HG02981 (cell line): Measurements from ENCODE around the gene SSNA1.

Experiments used
- ATAC-seq: cut with Tn5 transposase; IDR thresholded peaks from one replicate; pipeline ENCODE4 v1.9.1; 2021; ENCODE audit warnings: mild to moderate bottlenecking, moderate library complexity; ENCODE audit not compliant: unreplicated experiment

Gene SSNA1

DNA sequence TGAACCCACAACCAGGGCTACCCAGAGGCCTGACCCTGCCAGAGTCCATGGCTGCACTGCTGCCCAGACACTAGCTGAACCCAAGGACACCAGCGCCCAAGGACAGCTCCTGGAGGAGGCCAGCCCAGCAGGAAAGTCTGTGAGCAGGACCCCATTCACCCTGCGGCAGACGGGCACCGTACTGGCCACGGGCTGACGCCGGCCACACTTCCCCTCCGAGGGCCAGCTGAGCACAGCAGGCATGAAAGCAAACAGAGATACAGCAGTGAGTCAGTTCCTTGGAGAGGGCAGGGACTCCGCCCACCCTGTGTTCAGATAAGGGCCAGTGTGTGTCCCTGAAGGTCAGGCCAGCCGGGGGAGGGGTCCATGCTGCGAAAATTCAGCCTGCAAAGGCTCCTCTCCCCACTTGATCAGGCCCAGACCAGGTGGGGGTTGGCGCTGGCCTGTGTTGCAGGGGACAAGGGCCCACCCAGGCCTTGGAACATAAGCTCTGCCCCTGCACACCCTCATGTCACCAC lies 30.3 kb downstream of the SSNA1 start:
- ATAC-seq: no peak

DNA sequence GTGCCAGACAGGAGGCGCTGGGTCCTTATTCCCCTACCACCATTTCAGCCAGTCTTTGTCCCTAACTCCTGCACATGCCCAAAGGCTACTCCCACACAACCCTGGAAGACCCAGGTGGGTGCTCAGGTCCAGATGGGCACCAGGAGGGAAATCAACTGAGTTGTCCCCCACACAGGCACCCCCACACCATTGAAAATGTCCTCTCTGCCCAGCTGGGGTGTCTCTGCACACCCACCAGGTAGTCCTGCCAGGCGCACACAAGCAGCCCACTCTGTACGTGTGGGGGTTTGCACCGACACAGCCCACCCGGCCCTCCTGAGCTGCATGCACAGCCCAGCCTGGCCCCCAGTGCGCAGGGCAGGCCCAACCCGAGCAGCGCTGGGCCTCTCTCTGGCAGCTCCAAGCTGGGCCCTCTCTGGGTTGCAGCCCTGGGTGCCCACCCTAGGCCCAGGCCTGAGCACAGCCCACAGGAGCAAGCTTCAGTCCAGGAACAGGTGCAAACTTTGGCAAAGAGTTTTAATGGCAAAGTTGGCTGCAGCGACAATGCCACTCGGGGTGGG lies 31.4 kb downstream of the SSNA1 start:
- ATAC-seq: no peak

DNA sequence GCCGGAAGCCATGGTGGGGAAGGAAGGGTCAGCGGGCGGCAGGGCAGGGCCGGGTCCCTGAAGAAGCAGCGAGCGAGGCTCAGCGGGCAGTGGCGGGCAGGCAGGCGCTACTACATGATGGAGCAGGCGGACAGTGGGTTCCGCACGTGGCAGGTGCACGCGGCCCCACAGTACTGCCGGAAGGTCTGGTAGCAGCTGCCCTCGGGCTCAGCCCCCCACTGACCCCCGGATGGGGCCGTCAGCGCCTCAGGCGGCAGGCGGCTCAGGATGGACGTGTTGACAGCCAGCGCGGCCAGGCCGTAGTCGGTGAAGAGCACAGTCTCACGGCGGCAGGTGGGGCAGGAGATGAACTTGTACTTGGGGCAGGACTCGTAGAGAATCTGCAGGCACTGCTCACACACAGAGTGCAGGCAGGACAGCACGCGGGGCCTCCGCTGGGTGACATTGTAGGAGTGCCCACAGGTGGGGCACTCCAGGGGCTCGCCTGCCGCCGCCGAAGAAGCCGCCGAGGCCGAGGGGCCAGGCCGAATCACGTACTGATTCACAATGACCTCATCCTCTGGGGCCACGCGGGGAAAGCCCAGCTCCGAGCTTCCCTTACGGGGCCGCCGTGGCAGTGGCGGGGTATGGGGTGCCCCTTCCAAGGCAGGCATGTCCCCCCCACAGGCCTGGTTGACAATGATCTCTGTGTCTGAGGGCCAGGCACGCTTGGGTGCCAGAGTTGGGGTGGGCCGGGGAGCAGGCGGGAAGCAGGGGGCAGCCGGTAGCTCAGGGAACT lies 32.0 kb downstream of the SSNA1 start:
- no peak for ATAC-seq

DNA sequence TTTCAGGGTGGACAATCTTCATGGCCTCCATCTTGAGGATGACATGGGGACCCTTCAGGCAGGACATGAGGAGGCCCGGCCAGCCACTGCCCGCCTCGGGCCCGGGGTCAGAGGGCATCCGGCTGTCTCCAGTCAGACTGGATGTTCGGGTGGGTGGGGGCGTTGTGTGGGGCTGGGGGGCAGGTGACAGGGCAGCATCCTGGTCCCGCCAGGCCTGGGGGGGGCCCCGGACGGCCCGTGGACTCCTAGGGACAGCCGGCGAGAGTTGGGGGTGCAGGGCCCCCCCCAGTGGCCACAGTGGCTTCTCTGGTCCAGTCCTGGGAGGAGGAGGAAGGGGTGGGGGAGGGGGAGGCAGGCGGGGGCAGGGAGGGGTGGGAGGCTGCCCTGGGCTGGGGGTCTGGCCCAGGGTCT lies 32.6 kb downstream of the SSNA1 start:
- no peak for ATAC-seq

DNA sequence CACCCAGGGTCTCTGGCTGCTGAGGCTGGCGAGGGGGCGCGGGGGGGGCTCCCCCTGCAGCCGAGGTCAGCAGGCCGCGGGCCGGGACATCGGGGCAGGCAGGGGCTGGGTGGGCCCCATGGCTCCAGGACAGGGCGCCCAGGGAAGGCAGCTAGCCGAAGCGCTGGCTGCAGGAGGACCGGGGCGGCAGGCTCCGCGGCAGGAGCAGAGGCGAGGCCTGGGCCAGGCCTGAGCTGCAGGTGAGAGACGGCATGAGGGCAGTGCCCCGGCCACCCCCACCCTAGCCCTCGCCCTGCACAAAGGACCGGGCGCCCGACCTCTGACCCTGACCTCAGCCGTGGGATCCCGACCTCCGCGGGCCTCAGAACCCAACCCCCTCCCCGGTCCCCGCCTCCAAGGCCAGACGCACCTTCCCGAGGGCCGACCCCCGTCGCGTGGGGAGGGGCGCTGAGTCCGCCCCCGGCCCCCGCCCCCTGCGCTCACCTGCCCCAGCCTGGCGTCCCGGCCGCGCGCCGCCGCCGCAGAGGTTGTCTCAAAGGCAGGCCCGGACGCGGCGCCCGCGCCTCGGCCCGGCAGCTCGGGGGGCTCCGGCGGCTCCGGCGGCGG lies 33.1 kb downstream of the SSNA1 start:
- no peak for ATAC-seq

DNA sequence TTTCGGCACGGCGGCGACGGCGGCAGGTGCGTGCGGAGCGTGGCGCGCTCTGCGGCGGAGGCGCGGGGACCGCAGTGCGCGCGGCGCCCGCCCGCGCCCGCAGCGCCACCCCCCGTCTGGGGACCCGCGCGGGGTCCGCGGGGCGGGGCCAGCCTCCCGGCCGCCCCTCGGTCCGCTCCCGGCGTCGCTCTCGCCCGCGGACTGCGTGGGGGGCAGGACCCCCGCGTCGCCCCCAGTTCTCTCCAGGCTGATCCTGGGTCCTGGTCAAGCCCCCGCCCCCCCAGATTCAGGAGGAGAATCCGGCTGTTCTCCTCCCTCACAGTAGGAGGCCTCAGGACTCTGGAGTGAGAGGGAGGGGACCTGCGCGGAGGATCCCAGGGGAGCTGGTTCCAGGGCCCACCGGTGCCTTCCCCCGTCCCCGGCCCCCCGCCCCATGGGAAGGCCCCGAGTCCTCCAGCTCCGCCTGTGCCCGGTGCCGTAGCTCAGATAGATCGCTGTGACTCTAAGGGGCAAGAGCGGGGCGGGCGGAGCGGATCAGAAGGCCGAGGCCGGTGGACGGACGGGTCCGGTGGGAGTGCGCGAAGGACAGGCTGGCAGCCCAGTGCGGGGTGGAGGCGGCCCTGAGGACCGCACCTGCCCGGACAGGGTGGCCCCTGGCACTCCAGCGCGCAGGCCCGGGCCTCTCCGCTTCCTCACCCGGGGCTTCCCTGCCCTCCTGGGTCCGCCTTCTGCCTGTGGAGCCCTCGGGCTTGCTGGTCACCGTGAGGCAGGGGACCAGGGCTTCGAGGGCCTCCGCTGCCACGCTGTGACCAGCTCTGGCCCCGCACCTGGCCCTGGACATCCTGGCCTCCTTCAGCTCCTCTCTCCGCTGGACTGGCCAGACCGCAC lies 34.0 kb downstream of the SSNA1 start, which contains the start of gene RNF208:
TSS of gene RNF208 (minus strand) at position 51 of the 888 bp plus-strand sequence. CDS start 1,028 bp downstream, outside the sequence.
- peak; percentile 2 for ATAC-seq

DNA sequence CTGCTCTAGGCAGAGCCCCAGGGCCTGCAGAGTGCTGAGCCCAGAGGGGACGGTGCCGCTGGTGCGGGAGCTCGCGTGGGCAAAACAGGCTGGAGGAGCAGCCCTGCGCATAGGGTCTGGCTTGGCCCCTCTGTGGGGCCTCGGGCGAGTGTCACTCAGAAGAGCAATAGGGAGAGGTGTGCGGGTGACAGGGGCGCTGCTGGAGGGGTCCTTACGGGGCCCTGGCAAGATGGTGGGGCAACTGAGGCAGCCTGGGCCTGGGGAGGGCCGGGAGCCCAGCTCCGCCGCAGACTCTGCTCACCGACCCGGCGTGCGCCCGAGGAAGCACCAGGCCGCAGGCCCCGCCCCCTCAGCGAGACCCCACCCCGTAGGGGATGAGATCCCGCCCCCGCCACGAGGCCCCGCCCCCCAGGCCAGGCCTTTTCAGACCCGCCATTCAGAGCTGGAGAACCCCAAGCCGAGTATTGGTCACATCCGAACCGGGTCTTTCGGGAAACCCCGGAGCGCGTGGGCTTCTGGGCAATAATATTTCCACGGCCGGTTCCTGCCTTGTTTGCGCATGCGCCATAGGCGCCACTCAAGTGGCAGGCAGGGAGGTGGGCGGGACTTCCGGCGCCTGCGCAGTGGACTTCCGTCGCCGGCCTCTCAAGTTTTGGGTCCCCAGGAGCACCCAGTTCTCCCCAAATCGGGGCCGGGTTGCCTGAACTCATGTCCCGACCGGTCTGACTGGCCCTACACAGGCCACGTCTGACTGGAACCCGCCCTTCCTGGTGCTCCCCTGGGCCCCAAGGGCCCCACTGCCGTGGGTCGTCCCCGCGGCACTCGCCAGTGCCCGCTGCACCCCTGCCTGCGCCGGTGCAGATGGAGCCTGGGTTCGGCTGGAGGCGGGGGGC lies 34.8 kb downstream of the SSNA1 start:
- ATAC-seq: peak; percentile 70

DNA sequence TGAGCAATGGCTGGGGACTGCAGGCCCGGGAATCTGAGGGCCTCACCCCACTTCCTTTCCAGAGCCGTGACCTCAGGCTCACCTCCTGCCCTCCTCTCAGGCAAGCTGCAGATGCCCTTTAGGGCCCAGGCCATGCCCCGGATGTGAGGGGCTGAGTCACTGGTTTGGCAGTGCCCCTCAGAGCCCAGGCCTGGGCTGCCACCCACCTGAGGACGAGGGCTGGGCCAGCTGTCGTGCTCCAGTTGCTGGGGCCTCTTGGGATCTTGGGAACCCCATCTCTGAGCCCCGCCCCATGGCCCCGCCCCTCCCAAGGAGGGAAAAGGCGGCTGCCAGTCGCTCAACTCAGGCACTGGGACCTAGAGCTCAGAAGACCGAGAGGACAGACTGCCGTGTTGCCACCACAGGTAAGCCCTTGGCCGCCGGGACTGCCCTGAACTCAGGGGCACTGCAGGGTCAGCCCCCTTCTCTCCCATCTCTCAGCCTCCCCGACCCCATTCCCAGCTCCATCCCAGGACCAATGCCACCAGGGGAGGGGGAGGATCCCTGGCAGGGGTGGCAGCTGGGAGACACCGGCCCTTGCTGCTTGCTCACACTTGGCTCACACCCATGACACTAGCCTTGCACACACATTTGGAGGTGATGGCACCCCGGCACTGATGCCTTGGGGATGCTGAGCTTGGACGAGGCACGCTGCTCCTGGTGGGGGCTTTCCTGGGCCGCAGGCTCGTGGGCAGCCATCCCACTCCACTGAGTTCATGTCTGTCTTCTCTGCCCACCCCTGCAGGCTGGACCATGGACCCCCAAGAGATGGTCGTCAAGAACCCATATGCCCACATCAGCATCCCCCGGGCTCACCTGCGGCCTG lies 36.6 kb downstream of the SSNA1 start, which contains the start of gene CYSRT1:
TSS of gene CYSRT1 (plus strand) at position 345 of the 865 bp plus-strand sequence. CDS start at position 793, 448 bp downstream.
- no peak for ATAC-seq

DNA sequence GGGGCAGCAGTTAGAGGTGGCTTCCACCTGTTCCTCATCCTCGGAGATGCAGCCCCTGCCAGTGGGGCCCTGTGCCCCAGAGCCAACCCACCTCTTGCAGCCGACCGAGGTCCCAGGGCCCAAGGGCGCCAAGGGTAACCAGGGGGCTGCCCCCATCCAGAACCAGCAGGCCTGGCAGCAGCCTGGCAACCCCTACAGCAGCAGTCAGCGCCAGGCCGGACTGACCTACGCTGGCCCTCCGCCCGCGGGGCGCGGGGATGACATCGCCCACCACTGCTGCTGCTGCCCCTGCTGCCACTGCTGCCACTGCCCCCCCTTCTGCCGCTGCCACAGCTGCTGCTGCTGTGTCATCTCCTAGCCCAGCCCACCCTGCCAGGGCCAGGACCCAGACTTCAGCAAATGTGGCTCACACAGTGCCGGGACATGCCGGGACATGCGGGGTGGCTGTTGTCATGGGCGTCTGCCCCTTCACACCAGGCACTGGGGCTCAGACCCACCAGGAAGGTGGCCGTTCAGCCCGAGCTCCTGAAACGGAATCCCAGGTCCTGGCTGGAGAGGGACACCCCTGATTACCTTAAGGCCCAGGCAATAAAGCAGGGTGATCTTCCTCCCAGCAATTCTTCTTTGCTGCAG lies 37.3 kb downstream of the SSNA1 start:
- ATAC-seq: no peak

DNA sequence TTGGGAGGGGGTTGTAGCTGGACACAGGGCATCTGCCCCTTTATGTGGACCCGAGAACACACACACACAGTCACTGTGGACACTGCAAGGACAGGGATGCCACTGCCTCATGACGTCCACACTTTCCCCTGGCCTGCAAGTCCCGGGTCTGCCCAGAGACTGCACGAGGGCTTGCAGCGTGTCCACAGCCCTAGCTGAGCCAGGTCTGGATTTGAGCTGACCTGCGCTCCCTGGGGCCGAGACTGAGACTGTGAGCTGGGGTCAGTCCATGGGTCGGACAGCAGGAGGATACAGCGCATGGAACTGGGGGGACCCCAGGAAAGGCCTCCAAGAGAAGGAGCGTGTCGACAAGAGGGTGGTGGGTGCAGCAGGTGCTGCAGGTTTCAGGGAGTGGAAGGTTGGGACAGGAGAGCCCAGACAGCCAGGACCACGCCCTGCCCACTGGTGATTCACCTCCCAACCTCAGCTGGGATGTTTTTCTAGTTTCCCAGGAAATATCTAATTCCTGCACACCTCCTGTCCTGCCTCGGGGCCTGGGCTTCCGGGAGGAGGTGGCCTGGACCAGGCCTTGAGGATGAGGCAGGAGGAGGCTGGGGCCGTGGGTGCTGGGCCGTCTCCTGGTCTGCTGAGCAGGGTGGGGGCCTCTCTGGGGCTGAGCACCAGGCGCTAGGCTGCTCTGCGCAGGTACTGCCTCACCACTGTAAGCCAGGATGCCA lies 38.0 kb downstream of the SSNA1 start:
- no peak for ATAC-seq

DNA sequence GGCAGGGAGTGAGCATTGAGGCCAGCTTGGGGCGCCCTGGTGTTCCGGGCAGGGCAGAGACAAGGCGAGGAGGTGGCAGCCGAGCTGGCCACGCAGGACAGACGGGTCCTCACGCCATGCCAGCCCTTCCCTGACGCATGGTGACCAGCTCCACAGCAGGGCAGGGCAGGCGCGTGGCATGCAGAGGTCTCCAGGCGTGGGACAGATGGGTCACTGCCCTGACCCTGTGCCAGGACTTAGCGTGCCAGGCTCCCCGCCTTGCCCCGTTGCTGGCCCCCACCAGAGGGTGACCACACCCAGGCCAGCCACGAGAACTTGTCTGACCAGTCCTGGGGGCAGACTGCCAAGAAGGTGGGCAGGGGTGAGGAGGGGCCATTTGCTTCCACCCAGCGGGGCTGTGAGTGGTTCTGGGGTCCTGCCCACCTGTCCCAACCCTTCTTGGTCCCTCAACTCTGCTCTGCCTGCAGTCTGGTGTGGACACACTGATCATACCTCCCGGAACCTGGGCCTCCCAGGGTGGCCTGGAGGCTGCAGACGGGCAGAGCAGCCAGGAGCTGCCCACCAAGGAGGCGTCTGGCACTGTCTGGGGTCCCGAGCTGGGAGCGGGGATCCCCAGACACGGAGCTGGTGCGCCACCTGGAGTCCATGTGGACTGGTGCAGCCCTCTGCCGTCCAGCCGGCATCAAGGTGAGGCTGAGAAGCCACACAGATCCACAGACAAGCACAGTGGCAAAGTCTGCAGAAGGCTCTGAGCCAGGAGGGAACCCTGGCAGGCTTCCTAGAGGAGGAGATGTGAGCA lies 38.8 kb downstream of the SSNA1 start, which contains the start of gene RNF224:
TSS of gene RNF224 (plus strand) at position 449 of the 799 bp plus-strand sequence. CDS start 834 bp downstream, outside the sequence.
- ATAC-seq: no peak

DNA sequence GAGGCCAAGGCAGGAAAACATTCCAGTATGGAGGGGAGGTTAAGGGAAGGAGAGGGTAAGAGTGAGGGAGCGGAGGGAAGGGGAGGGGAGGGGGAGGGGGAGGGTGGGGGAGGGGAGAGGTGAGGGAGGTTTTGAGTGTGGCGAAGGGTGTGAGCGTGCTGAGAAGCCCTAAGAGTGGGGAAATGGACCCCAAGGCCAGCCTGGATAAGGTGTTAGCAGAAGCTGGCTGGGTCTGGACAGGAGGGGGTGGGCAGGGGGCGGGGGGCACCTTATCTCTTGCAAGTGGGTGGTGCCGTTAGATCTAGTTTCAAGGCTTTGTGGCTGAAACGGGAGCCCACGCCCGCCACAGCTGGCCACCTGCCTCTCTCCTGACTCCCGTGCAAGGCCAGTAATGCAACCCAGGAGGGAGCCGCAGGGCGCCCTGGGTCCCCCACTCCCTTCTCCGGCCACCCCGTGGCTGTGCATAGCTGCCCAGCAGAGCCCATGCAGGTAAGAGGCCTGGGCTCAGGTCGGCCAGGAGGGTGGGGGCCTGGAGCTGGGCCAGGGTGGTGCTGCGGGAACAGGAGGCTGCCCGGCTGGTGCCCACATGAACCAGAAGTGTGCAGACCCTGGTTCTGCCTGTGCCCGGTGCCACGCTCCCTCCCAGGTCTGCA lies 39.5 kb downstream of the SSNA1 start:
- no peak for ATAC-seq

DNA sequence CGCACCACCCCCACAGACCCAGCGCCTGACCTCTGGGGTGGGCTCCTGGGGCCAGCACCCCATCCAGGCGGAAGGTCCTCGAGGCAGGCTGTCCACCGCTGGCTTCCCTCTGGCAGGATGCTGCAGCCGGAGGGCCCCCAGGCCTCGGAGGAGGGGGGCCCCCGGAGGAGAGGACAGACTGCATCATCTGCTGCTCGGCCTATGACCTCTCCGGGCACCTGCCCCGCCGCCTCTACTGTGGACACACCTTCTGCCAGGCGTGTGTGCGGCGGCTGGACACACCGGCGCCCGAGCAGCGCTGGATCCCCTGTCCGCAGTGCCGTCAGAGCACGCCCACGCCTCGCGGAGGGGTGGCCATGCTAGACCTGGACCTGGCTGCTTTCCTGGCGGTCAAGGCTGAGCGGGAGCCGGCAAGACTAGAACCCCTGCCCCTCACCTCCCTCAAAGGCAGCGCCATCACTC lies 40.1 kb downstream of the SSNA1 start:
- no peak for ATAC-seq

DNA sequence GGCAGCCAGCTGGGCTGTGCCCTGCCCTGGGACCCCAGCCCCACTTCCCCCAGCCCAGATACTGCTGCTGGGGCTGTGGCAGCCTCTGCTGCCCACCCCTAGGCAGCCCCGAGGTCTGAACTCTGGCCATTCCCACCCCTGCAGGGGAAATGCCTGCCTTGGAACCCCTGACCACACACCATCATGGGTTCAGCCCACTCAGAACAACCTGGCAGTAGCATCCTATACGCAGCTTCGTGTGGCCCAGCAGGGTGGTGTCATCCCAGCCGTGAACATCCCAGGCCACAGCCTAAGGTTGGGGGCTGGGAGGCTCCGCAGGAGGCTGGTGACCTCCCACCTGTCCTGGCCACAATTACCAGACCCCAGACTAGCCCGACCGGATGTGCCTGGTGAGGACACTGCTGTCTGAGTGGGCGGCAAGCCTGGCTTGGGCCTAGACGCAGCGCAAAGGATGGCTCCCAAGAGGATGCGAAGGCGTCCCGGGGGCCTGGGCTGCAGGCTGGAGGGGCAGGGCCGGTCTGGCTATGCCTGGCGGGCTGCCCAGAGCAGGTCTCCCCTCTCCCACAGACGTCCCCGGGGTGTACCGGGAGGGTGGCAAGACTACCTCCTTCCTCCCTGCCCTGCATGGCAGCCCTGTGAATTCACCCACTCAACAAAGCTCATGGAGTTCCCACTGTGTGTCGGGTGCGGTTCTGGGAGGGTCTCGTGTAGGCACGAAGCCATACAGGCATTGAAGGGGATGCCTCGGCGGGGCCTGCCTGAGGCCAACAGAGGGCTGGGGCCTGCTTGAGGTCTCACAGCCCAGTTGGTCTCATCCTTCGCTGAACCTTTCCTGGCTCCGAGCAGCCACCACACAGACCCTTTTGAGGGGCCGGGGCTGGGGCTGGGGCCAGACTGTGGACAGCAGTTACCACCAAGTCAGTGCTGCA lies 40.8 kb downstream of the SSNA1 start:
- no peak for ATAC-seq
